PC-9 (cell line): ENCODE data around the gene SEC61B. TPM values are rescaled to one million over a fixed set of nuclear protein-coding genes. Genes with fewer than 3 reads are reported as not detected.

Experiments
- BruUV-seq: library from RNA; stranded (reverse); fragments of 400-500 nt; replicated peaks from 2 replicates; lab custom pipeline; 2021; lab: Mats Ljungman, UMichigan
- CTCF ChIA-PET: fragments of 300-600 bp; sonication (Branson Sonifier 250); formaldehyde crosslinking; loops from one replicate; lab custom pipeline; 2022; ENCODE audit warnings: antibody characterized with exemption; lab: Charles Lee
- POLR2A ChIA-PET: fragments of 300-600 bp; sonication (Branson Sonifier 250); formaldehyde crosslinking; loops from one replicate; lab custom pipeline; 2022; ENCODE audit warnings: antibody characterized with exemption; ENCODE audit not compliant: unreplicated experiment; lab: Charles Lee
- DNase-seq, 2 experiments: peaks; one replicate each; pipeline versions ENCODE4 v3.0.0 to v3.0.0-alpha.2; 2015 to 2022; ENCODE audit warnings: mixed read lengths in 1 of 2
- H2AFZ ChIP-seq: fragments of 200-600 bp; sonication (generic); 2 replicates; pipeline ENCODE4 v1.8.1; 2017; ENCODE audit warnings: antibody characterized with exemption
- H3F3A ChIP-seq: fragments of 200-600 bp; sonication (generic); 2 replicates; pipeline ENCODE4 v1.8.1; 2017; ENCODE audit warnings: antibody characterized with exemption, mild to moderate bottlenecking, low read depth; ENCODE audit not compliant: insufficient read depth
- H3K27ac ChIP-seq: fragments of 200-600 bp; sonication (generic); 2 replicates; pipeline ENCODE4 v1.6.1; 2016; ENCODE audit warnings: mixed run types
- H3K27me3 ChIP-seq: fragments of 200-600 bp; sonication (generic); 2 replicates; pipeline ENCODE4 v1.6.1; 2016; ENCODE audit warnings: low read depth, mixed run types; ENCODE audit not compliant: insufficient read depth
- H3K36me3 ChIP-seq: fragments of 200-600 bp; sonication (generic); 2 replicates; pipeline ENCODE4 v1.6.1; 2016; ENCODE audit warnings: low read depth, mixed run types
- H3K4me1 ChIP-seq: fragments of 200-600 bp; sonication (generic); replicated peaks from 2 replicates; pipeline ENCODE4 v1.6.1; 2016; ENCODE audit warnings: mixed run types; ENCODE audit not compliant: insufficient read depth
- H3K4me2 ChIP-seq: fragments of 200-600 bp; sonication (generic); 2 replicates; pipeline ENCODE4 v1.6.1; 2017; ENCODE audit warnings: mixed run types
- H3K4me3 ChIP-seq: fragments of 200-600 bp; sonication (generic); 2 replicates; pipeline ENCODE4 v1.6.1; 2016; ENCODE audit warnings: mixed run types
- H3K79me2 ChIP-seq: fragments of 200-600 bp; sonication (generic); 2 replicates; pipeline ENCODE4 v1.6.1; 2017; ENCODE audit warnings: low read depth, mixed run types
- H3K9me2 ChIP-seq: fragments of 200-600 bp; sonication (generic); 2 replicates; pipeline ENCODE4 v1.8.1; 2017; ENCODE audit warnings: mild to moderate bottlenecking; ENCODE audit not compliant: insufficient read depth
- H3K9me3 ChIP-seq: fragments of 200-600 bp; sonication (generic); 2 replicates; pipeline ENCODE4 v1.8.1; 2016; ENCODE audit warnings: low read depth; ENCODE audit not compliant: insufficient read depth
- H4K20me1 ChIP-seq: fragments of 200-600 bp; sonication (generic); 2 replicates; pipeline ENCODE4 v1.8.1; 2017; ENCODE audit not compliant: insufficient read depth
- CTCF ChIP-seq: fragments of 200-600 bp; sonication (generic); conservative IDR thresholded peaks from 2 replicates; pipeline ENCODE4 v1.6.1; 2017; ENCODE audit warnings: mixed run types, antibody characterized with exemption, mild to moderate bottlenecking, moderate library complexity
- EZH2 ChIP-seq: fragments of 200-600 bp; sonication (generic); IDR thresholded peaks from 2 replicates; pipeline ENCODE4 v1.8.0; 2017; ENCODE audit warnings: antibody characterized with exemption, low read depth
- intact Hi-C: fragments of 100-400 bp; cut with micrococcal nuclease; formaldehyde crosslinking; loops from one replicate; pipeline ENCODE4 v1.10.0; 2022; ENCODE audit not compliant: unreplicated experiment
- total RNA-seq: library from RNA; stranded (reverse); gene quantifications from 2 replicates; pipeline ENCODE4 v1.2.3, GENCODE V29; 2021

SEC61B gene
- total RNA-seq, 1 experiment from 2014 or later = 163 TPM

GRCh38 chr9:99244344-99245260 is 22.5 kb downstream of the SEC61B start:
- no peaks in the 10 kb centered on the region for H3K79me2 ChIP-seq
- no peaks in the 10 kb centered on the region for H3K36me3 ChIP-seq
- CTCF ChIA-PET = no interaction called here
- H4K20me1 ChIP-seq = no peaks in the 10 kb centered on the region
- H3K9me3 ChIP-seq = no peaks in the 10 kb centered on the region
- H3K27ac ChIP-seq = no peak overlapping the region
- no peaks in the 10 kb centered on the region for H3K9me2 ChIP-seq
- no peaks in the 10 kb centered on the region for H3K27me3 ChIP-seq
- no peaks in the 10 kb centered on the region for H3F3A ChIP-seq
- intact Hi-C loops = no loop called here
- H3K4me1 ChIP-seq = no peaks in the 10 kb centered on the region
- no TSS peak for BruUV-seq
- H2AFZ ChIP-seq = no peak overlapping the region
- DNase-seq = no peak
- H3K4me3 ChIP-seq = no peak overlapping the region
- POLR2A ChIA-PET = interaction anchor here (0.5 kb wide), 1 partner anchor 34 kb away, joined by 3 read pairs; no protein-coding TSS in a partner anchor
- TF ChIP-seq EZH2 (no peak), CTCF (no peak)
- H3K4me2 ChIP-seq = no peak overlapping the region

- H3K9me3 ChIP-seq = no peaks in the 10 kb centered on the region
- no peak for DNase-seq
- no peaks in the 10 kb centered on the region for H3K36me3 ChIP-seq
- H2AFZ ChIP-seq = no peak overlapping the region
- TF ChIP-seq EZH2 (no peak), CTCF (no peak)
- ChIA-PET POLR2A (no interaction called here), CTCF (no interaction called here)
- intact Hi-C loops = no loop called here
- H3K27me3 ChIP-seq = no peaks in the 10 kb centered on the region
- H3F3A ChIP-seq = no peaks in the 10 kb centered on the region
- no peaks in the 10 kb centered on the region for H3K79me2 ChIP-seq
- no peak overlapping the region for H3K4me2 ChIP-seq
- H4K20me1 ChIP-seq = no peaks in the 10 kb centered on the region
- H3K4me1 ChIP-seq = no peaks in the 10 kb centered on the region
- no peak overlapping the region for H3K27ac ChIP-seq
- no TSS peak for BruUV-seq
- H3K4me3 ChIP-seq = no peak overlapping the region
- H3K9me2 ChIP-seq = no peaks in the 10 kb centered on the region
Measured at GRCh38 chr9:99249619-99250018, 27.5 kb downstream of the SEC61B start.

GRCh38 chr9:99251157-99251556 is 29.1 kb downstream of the SEC61B start:
- Histone ChIP-seq H3K4me1 (no peaks in the 10 kb centered on the region), H4K20me1 (no peaks in the 10 kb centered on the region), H3K4me2 (no peak overlapping the region), H3K79me2 (no peaks in the 10 kb centered on the region), H3K9me2 (no peaks in the 10 kb centered on the region), H3K27me3 (no peaks in the 10 kb centered on the region), H3F3A (no peaks in the 10 kb centered on the region), H3K4me3 (no peak overlapping the region), H2AFZ (no peak overlapping the region), H3K27ac (no peak overlapping the region), H3K36me3 (no peaks in the 10 kb centered on the region), H3K9me3 (no peaks in the 10 kb centered on the region)
- intact Hi-C loops = no loop called here
- BruUV-seq = no TSS peak
- ChIA-PET POLR2A (no interaction called here), CTCF (no interaction called here)
- TF ChIP-seq EZH2 (no peak), CTCF (no peak)
- no peak for DNase-seq
